Measurements from ENCODE around the gene GOLPH3L. TPM values are rescaled to one million over a fixed set of nuclear protein-coding genes. Genes with fewer than 3 reads are reported as not detected.
A peak's percentile ranks its signal among the peaks of the same experiment; 100 is the strongest.
"Not testable (repeated sequence)": the region's sequence is repeated elsewhere in the genome, so short reads cannot be mapped to it uniquely, and the experiment has no call there.

GOLPH3L gene
- total RNA-seq, 1 donor from 2014 or later, result 19.1 TPM

GRCh38 chr1:150660584-150660983 lies 36.4 kb downstream of the GOLPH3L start:
- no peak for DNase-seq (ENCODE audit: low spot score)

- DNase-seq (ENCODE audit: low spot score), result not testable (repeated sequence)
Measured at GRCh38 chr1:150657064-150657463, 39.9 kb downstream of the GOLPH3L start.

- not testable (repeated sequence) for DNase-seq (ENCODE audit: low spot score)
Measured at GRCh38 chr1:150654635-150655034, 42.3 kb downstream of the GOLPH3L start.

GRCh38 chr1:150650193-150650592 lies 46.8 kb downstream of the GOLPH3L start:
- no peak for DNase-seq (ENCODE audit: low spot score)

- DNase-seq (ENCODE audit: low spot score), result no peak
Measured at GRCh38 chr1:150649441-150650075, 47.4 kb downstream of the GOLPH3L start.

GRCh38 chr1:150642296-150642695 lies 54.7 kb downstream of the GOLPH3L start:
- DNase-seq (ENCODE audit: low spot score), result no peak

- not testable (repeated sequence) for DNase-seq (ENCODE audit: low spot score)
Measured at GRCh38 chr1:150641126-150641815, 55.7 kb downstream of the GOLPH3L start.

GRCh38 chr1:150638430-150638829 lies 58.5 kb downstream of the GOLPH3L start:
- not testable (repeated sequence) for DNase-seq (ENCODE audit: low spot score)

- not testable (repeated sequence) for DNase-seq (ENCODE audit: low spot score)
Measured at GRCh38 chr1:150634839-150635622, 61.9 kb downstream of the GOLPH3L start.

- peak; percentile 98 for DNase-seq (ENCODE audit: low spot score)
Measured at GRCh38 chr1:150629115-150629928, 67.6 kb downstream of the GOLPH3L start, which contains the start of gene ENSA. ENSA (minus strand) TSS chr1:150629612; CDS start chr1:150629470, 142 bp downstream.

- DNase-seq (ENCODE audit: low spot score), result no peak
Measured at GRCh38 chr1:150628766-150629114, 68.2 kb downstream of the GOLPH3L start.

GRCh38 chr1:150627826-150628410 lies 69.0 kb downstream of the GOLPH3L start:
- DNase-seq (ENCODE audit: low spot score), result no peak

- no peak for DNase-seq (ENCODE audit: low spot score)
Measured at GRCh38 chr1:150626150-150626549, 70.8 kb downstream of the GOLPH3L start.

- DNase-seq (ENCODE audit: low spot score), result not testable (repeated sequence)
Measured at GRCh38 chr1:150624546-150624945, 72.4 kb downstream of the GOLPH3L start.

- not testable (repeated sequence) for DNase-seq (ENCODE audit: low spot score)
Measured at GRCh38 chr1:150624134-150624533, 72.8 kb downstream of the GOLPH3L start.

- no peak for DNase-seq (ENCODE audit: low spot score)
Measured at GRCh38 chr1:150622303-150622975, 74.5 kb downstream of the GOLPH3L start.

- no peak for DNase-seq (ENCODE audit: low spot score)
Measured at GRCh38 chr1:150621497-150622302, 75.3 kb downstream of the GOLPH3L start.

- DNase-seq (ENCODE audit: low spot score), result no peak
Measured at GRCh38 chr1:150620919-150621318, 76.0 kb downstream of the GOLPH3L start.

Data from mesenteric fat pad (tissue), 1 donor.